ENCODE measurements around the gene STAP2.

Gene STAP2

GRCh38 chr19:4368128-4368820 lies 29.6 kb upstream of the STAP2 start:
- Histone ChIP-seq H3F3A (ENCODE audit: insufficient read depth) (peaks cover 21% of the 10 kb centered on the region), H3K27ac (ENCODE audit: low read depth, low read length) (peak overlapping the region; percentile 87), H3K4me2 (ENCODE audit: low read depth, low read length, poor library complexity, severe bottlenecking) (no peak overlapping the region), H3K9ac (ENCODE audit: low read length) (no peak overlapping the region), H3K36me3 (ENCODE audit: low read length) (no peaks in the 10 kb centered on the region), H4K20me1 (ENCODE audit: low read depth, low read length) (no peaks in the 10 kb centered on the region), H3K79me2 (ENCODE audit: insufficient read depth, low read length) (peaks cover 22% of the 10 kb centered on the region), H2AFZ (ENCODE audit: low read depth, low read length, severe bottlenecking) (no peak overlapping the region), H3K9me2 (replicated peaks; ENCODE audit: insufficient read depth, low read length) (no peaks in the 10 kb centered on the region), H3K27me3 (ENCODE audit: low read length) (no peaks in the 10 kb centered on the region), H3K4me3 (ENCODE audit: insufficient read depth, low read length, poor library complexity, severe bottlenecking) (no peak overlapping the region), H3K9me3 (ENCODE audit: insufficient read depth, low read length) (no peaks in the 10 kb centered on the region)
- TF ChIP-seq, protein P1, sequence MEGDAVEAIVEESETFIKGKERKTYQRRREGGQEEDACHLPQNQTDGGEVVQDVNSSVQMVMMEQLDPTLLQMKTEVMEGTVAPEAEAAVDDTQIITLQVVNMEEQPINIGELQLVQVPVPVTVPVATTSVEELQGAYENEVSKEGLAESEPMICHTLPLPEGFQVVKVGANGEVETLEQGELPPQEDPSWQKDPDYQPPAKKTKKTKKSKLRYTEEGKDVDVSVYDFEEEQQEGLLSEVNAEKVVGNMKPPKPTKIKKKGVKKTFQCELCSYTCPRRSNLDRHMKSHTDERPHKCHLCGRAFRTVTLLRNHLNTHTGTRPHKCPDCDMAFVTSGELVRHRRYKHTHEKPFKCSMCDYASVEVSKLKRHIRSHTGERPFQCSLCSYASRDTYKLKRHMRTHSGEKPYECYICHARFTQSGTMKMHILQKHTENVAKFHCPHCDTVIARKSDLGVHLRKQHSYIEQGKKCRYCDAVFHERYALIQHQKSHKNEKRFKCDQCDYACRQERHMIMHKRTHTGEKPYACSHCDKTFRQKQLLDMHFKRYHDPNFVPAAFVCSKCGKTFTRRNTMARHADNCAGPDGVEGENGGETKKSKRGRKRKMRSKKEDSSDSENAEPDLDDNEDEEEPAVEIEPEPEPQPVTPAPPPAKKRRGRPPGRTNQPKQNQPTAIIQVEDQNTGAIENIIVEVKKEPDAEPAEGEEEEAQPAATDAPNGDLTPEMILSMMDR (IDR thresholded peaks at IDR 0.05; ENCODE audit: insufficient read depth, low read length, poor library complexity, severe bottlenecking): no peak
- TF ChIP-seq EZH2phosphoT487 (conservative IDR thresholded peaks at IDR 0.05; ENCODE audit: low read length): no peak

DNA sequence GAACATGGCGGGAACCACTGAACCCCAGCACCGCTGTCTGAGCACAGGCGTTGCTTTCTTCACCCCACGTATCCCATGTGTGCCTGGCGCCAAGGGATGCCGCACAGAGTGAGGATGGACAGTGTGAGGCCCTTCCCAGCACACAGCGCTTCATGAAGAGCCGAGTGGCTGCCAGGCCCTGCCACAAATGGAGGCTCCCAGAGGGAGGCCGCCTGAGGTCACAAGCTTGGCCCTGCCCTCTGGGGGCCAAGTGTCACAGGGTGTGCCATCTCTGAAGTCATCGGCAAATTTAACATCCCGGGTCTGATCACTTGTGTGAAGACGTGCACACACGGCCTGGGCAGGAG lies 29.1 kb upstream of the STAP2 start:
- no peaks in the 10 kb centered on the region for H3K36me3 ChIP-seq (ENCODE audit: low read length)
- H2AFZ ChIP-seq (ENCODE audit: low read depth, low read length, severe bottlenecking): no peak overlapping the region
- no peak for TF ChIP-seq EZH2phosphoT487 (conservative IDR thresholded peaks at IDR 0.05; ENCODE audit: low read length)
- no peaks in the 10 kb centered on the region for H4K20me1 ChIP-seq (ENCODE audit: low read depth, low read length)
- no peak overlapping the region for H3K9ac ChIP-seq (ENCODE audit: low read length)
- H3K4me3 ChIP-seq (ENCODE audit: insufficient read depth, low read length, poor library complexity, severe bottlenecking): no peak overlapping the region
- no peaks in the 10 kb centered on the region for H3K9me2 ChIP-seq (replicated peaks; ENCODE audit: insufficient read depth, low read length)
- H3F3A ChIP-seq (ENCODE audit: insufficient read depth): peaks cover 21% of the 10 kb centered on the region
- H3K27me3 ChIP-seq (ENCODE audit: low read length): no peaks in the 10 kb centered on the region
- peaks cover 21% of the 10 kb centered on the region for H3K79me2 ChIP-seq (ENCODE audit: insufficient read depth, low read length)
- H3K4me2 ChIP-seq (ENCODE audit: low read depth, low read length, poor library complexity, severe bottlenecking): no peak overlapping the region
- H3K9me3 ChIP-seq (ENCODE audit: insufficient read depth, low read length): no peaks in the 10 kb centered on the region
- H3K27ac ChIP-seq (ENCODE audit: low read depth, low read length): no peak overlapping the region

DNA sequence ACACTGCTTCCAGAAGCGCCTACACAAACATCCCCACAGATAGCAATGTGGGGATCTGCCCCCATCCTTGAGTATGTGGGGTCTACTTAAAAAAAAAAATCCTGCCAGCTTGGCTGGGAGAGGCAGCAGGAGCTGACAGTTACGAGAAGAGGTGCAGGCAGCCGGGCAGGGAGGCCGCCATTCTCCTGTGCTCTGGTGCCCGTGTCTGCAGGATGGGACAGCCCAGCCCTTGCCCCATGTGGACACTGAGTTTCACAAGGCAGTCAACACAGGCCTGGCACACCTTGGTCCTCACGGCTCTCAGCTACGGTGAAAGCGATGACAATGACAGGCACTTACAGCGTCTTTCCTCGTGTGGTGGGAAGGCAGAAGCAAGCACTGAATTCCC lies 28.7 kb upstream of the STAP2 start:
- no peak overlapping the region for H3K9ac ChIP-seq (ENCODE audit: low read length)
- peaks cover 21% of the 10 kb centered on the region for H3F3A ChIP-seq (ENCODE audit: insufficient read depth)
- H4K20me1 ChIP-seq (ENCODE audit: low read depth, low read length): no peaks in the 10 kb centered on the region
- H3K79me2 ChIP-seq (ENCODE audit: insufficient read depth, low read length): peaks cover 21% of the 10 kb centered on the region
- no peaks in the 10 kb centered on the region for H3K9me3 ChIP-seq (ENCODE audit: insufficient read depth, low read length)
- H3K27me3 ChIP-seq (ENCODE audit: low read length): no peaks in the 10 kb centered on the region
- no peaks in the 10 kb centered on the region for H3K9me2 ChIP-seq (replicated peaks; ENCODE audit: insufficient read depth, low read length)
- no peak for TF ChIP-seq EZH2phosphoT487 (conservative IDR thresholded peaks at IDR 0.05; ENCODE audit: low read length)
- TF ChIP-seq, protein P1 (IDR thresholded peaks at IDR 0.05; ENCODE audit: insufficient read depth, low read length, poor library complexity, severe bottlenecking): no peak
- H3K36me3 ChIP-seq (ENCODE audit: low read length): no peaks in the 10 kb centered on the region
- H3K27ac ChIP-seq (ENCODE audit: low read depth, low read length): no peak overlapping the region
- H2AFZ ChIP-seq (ENCODE audit: low read depth, low read length, severe bottlenecking): no peak overlapping the region
- H3K4me2 ChIP-seq (ENCODE audit: low read depth, low read length, poor library complexity, severe bottlenecking): no peak overlapping the region
- H3K4me3 ChIP-seq (ENCODE audit: insufficient read depth, low read length, poor library complexity, severe bottlenecking): no peak overlapping the region

DNA sequence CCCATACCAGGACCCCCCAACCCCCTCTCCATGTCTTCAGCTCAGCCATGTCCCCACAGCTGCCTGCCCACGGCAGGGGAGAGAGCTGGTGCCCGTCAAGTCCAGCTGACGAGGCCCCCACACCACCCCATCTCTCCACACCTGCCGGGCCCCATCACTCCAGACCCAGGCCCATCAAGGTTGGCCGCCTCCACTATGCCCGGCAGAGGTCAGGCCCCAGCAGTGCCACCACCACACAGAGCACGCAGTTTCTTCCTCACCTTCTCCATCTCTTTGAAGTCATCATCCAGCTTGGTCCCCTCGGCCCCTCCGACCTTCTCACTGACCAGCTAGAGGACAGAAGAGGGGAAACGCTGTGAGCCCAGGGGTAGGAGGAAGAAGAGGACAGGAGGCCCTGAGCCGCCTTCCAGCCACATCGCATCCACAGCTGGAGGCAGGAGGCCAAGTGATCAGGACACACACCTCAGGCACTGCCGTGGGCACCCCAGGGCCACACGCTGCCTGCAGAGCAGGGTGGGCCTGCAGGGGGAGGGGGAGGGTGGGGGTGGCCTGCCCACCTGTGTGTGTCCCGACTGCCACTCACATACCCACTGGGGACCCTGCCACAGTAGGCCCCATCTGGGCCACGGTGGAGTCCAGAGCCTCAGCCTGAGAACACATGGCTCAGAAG lies 28.2 kb upstream of the STAP2 start:
- TF ChIP-seq, protein P1 (IDR thresholded peaks at IDR 0.05; ENCODE audit: insufficient read depth, low read length, poor library complexity, severe bottlenecking): no peak
- TF ChIP-seq EZH2phosphoT487 (conservative IDR thresholded peaks at IDR 0.05; ENCODE audit: low read length): no peak
- Histone ChIP-seq H2AFZ (ENCODE audit: low read depth, low read length, severe bottlenecking) (no peak overlapping the region), H3K9me2 (replicated peaks; ENCODE audit: insufficient read depth, low read length) (no peaks in the 10 kb centered on the region), H3K4me2 (ENCODE audit: low read depth, low read length, poor library complexity, severe bottlenecking) (no peak overlapping the region), H3K9me3 (ENCODE audit: insufficient read depth, low read length) (no peaks in the 10 kb centered on the region), H3K4me3 (ENCODE audit: insufficient read depth, low read length, poor library complexity, severe bottlenecking) (no peak overlapping the region), H3K36me3 (ENCODE audit: low read length) (no peaks in the 10 kb centered on the region), H4K20me1 (ENCODE audit: low read depth, low read length) (no peaks in the 10 kb centered on the region), H3F3A (ENCODE audit: insufficient read depth) (peaks cover 21% of the 10 kb centered on the region), H3K9ac (ENCODE audit: low read length) (no peak overlapping the region), H3K27ac (ENCODE audit: low read depth, low read length) (no peak overlapping the region), H3K27me3 (ENCODE audit: low read length) (no peaks in the 10 kb centered on the region), H3K79me2 (ENCODE audit: insufficient read depth, low read length) (peaks cover 15% of the 10 kb centered on the region)
